Stimulated activated CD4-positive, alpha-beta T cell treated with anti-CD3 and anti-CD28 coated beads, Interleukin-1b, Interleukin-23, amount 100 ng/mL, for 48 hours (primary cell): Measurements from ENCODE around the gene WDR43.

Experiments
- DNase-seq: peaks from one replicate; pipeline ENCODE4 v3.0.0-alpha.2; 2020

Gene WDR43

GRCh38 chr2:28994679-28995078, 100.2 kb downstream of the WDR43 start:
- DNase-seq: no peak

GRCh38 chr2:28995765-28996750, 101.6 kb downstream of the WDR43 start:
- DNase-seq: no peak

- DNase-seq: no peak
Measured at GRCh38 chr2:28997237-28997846, 102.9 kb downstream of the WDR43 start.
